ENCODE measurements around the gene GNB1.

Gene GNB1

GRCh38 chr1:1827089-1827848, 63.6 kb downstream of the GNB1 start:
- H2BK15ac ChIP-seq (replicated peaks; ENCODE audit: low read depth), result no peak overlapping the region
- H3K79me1 ChIP-seq (ENCODE audit: low read length), result peaks cover 14% of the 10 kb centered on the region
- no peak overlapping the region for H3K27ac ChIP-seq (ENCODE audit: low read depth, low read length)
- no peak overlapping the region for H4K5ac ChIP-seq (ENCODE audit: low read length)
- H3K4me2 ChIP-seq (ENCODE audit: low read length), result no peak overlapping the region
- H2BK120ac ChIP-seq (ENCODE audit: low read depth, low read length), result no peak overlapping the region
- peaks cover 26% of the 10 kb centered on the region for H3K79me2 ChIP-seq (ENCODE audit: control insufficient read depth, insufficient read depth, low read length)
- peaks cover 2% of the 10 kb centered on the region for H3K36me3 ChIP-seq (ENCODE audit: control insufficient read depth, insufficient read depth, low read length)
- H4K8ac ChIP-seq (ENCODE audit: low read depth, low read length), result no peak overlapping the region
- no peaks in the 10 kb centered on the region for H3K27me3 ChIP-seq (ENCODE audit: insufficient read depth, low read length, poor library complexity)
- H3K23ac ChIP-seq (ENCODE audit: low read length), result no peak overlapping the region
- no peak overlapping the region for H2AK5ac ChIP-seq (ENCODE audit: low read length)
- no peak overlapping the region for H3K4me3 ChIP-seq (ENCODE audit: low read length)
- DNase-seq, result peak; percentile 29
- peaks cover 3% of the 10 kb centered on the region for H3K4me1 ChIP-seq (ENCODE audit: control insufficient read depth, low read depth, low read length)
- no peak overlapping the region for H2BK5ac ChIP-seq (ENCODE audit: low read length)
- H3K18ac ChIP-seq (ENCODE audit: low read length), result no peak overlapping the region
- no peak overlapping the region for H3K56ac ChIP-seq (ENCODE audit: low read length)
- WGBS (ENCODE audit: extremely low coverage, insufficient coverage, low lambda C conversion rate), result no CpG with 5 or more reads among the region's 14 CpGs
- no peak overlapping the region for H3K9ac ChIP-seq (ENCODE audit: low read length)
- no peak overlapping the region for H3K4ac ChIP-seq (ENCODE audit: low read depth, low read length)

GRCh38 chr1:1826356-1827088, 64.4 kb downstream of the GNB1 start:
- Histone ChIP-seq H3K4me1 (ENCODE audit: control insufficient read depth, low read depth, low read length) (peaks cover 3% of the 10 kb centered on the region), H3K4me2 (ENCODE audit: low read length) (no peak overlapping the region), H3K27ac (ENCODE audit: low read depth, low read length) (no peak overlapping the region), H3K56ac (ENCODE audit: low read length) (no peak overlapping the region), H2BK5ac (ENCODE audit: low read length) (no peak overlapping the region), H3K79me1 (ENCODE audit: low read length) (peaks cover 12% of the 10 kb centered on the region), H3K27me3 (ENCODE audit: insufficient read depth, low read length, poor library complexity) (no peaks in the 10 kb centered on the region), H3K4ac (ENCODE audit: low read depth, low read length) (no peak overlapping the region), H2AK5ac (ENCODE audit: low read length) (no peak overlapping the region), H3K23ac (ENCODE audit: low read length) (no peak overlapping the region), H3K4me3 (ENCODE audit: low read length) (no peak overlapping the region), H3K18ac (ENCODE audit: low read length) (no peak overlapping the region), H2BK15ac (replicated peaks; ENCODE audit: low read depth) (no peak overlapping the region), H2BK120ac (ENCODE audit: low read depth, low read length) (no peak overlapping the region), H4K8ac (ENCODE audit: low read depth, low read length) (no peak overlapping the region), H3K9ac (ENCODE audit: low read length) (no peak overlapping the region), H3K36me3 (ENCODE audit: control insufficient read depth, insufficient read depth, low read length) (peaks cover 2% of the 10 kb centered on the region), H4K5ac (ENCODE audit: low read length) (no peak overlapping the region), H3K79me2 (ENCODE audit: control insufficient read depth, insufficient read depth, low read length) (peaks cover 22% of the 10 kb centered on the region)
- no CpG with 5 or more reads among the region's 9 CpGs for WGBS (ENCODE audit: extremely low coverage, insufficient coverage, low lambda C conversion rate)
- no peak for DNase-seq

- Histone ChIP-seq H3K4me2 (ENCODE audit: low read length) (no peak overlapping the region), H3K79me2 (ENCODE audit: control insufficient read depth, insufficient read depth, low read length) (peaks cover 21% of the 10 kb centered on the region), H2BK120ac (ENCODE audit: low read depth, low read length) (no peak overlapping the region), H3K4me1 (ENCODE audit: control insufficient read depth, low read depth, low read length) (peaks cover 3% of the 10 kb centered on the region), H3K27ac (ENCODE audit: low read depth, low read length) (no peak overlapping the region), H4K8ac (ENCODE audit: low read depth, low read length) (no peak overlapping the region), H2BK5ac (ENCODE audit: low read length) (no peak overlapping the region), H4K5ac (ENCODE audit: low read length) (no peak overlapping the region), H3K36me3 (ENCODE audit: control insufficient read depth, insufficient read depth, low read length) (peaks cover 2% of the 10 kb centered on the region), H3K27me3 (ENCODE audit: insufficient read depth, low read length, poor library complexity) (no peaks in the 10 kb centered on the region), H3K9ac (ENCODE audit: low read length) (no peak overlapping the region), H3K56ac (ENCODE audit: low read length) (no peak overlapping the region), H3K4me3 (ENCODE audit: low read length) (no peak overlapping the region), H3K4ac (ENCODE audit: low read depth, low read length) (no peak overlapping the region), H2AK5ac (ENCODE audit: low read length) (no peak overlapping the region), H2BK15ac (replicated peaks; ENCODE audit: low read depth) (no peak overlapping the region), H3K23ac (ENCODE audit: low read length) (no peak overlapping the region), H3K79me1 (ENCODE audit: low read length) (peaks cover 15% of the 10 kb centered on the region), H3K18ac (ENCODE audit: low read length) (no peak overlapping the region)
- WGBS (ENCODE audit: extremely low coverage, insufficient coverage, low lambda C conversion rate), result no CpG with 5 or more reads among the region's 5 CpGs
- no peak for DNase-seq
These were observed 65.7 kb downstream of the GNB1 start for GRCh38 chr1:1825217-1825616.

- Histone ChIP-seq H3K36me3 (ENCODE audit: control insufficient read depth, insufficient read depth, low read length) (peaks cover 13% of the 10 kb centered on the region), H2AK5ac (ENCODE audit: low read length) (no peak overlapping the region), H3K79me1 (ENCODE audit: low read length) (peaks cover 15% of the 10 kb centered on the region), H4K8ac (ENCODE audit: low read depth, low read length) (no peak overlapping the region), H3K4me2 (ENCODE audit: low read length) (no peak overlapping the region), H2BK120ac (ENCODE audit: low read depth, low read length) (no peak overlapping the region), H2BK5ac (ENCODE audit: low read length) (no peak overlapping the region), H3K4me3 (ENCODE audit: low read length) (no peak overlapping the region), H2BK15ac (replicated peaks; ENCODE audit: low read depth) (no peak overlapping the region), H3K79me2 (ENCODE audit: control insufficient read depth, insufficient read depth, low read length) (peaks cover 11% of the 10 kb centered on the region), H3K27ac (ENCODE audit: low read depth, low read length) (no peak overlapping the region), H3K56ac (ENCODE audit: low read length) (no peak overlapping the region), H3K27me3 (ENCODE audit: insufficient read depth, low read length, poor library complexity) (no peaks in the 10 kb centered on the region), H3K4ac (ENCODE audit: low read depth, low read length) (no peak overlapping the region), H3K23ac (ENCODE audit: low read length) (no peak overlapping the region), H3K9ac (ENCODE audit: low read length) (no peak overlapping the region), H4K5ac (ENCODE audit: low read length) (no peak overlapping the region), H3K18ac (ENCODE audit: low read length) (no peak overlapping the region), H3K4me1 (ENCODE audit: control insufficient read depth, low read depth, low read length) (no peaks in the 10 kb centered on the region)
- DNase-seq, result no peak
- WGBS (ENCODE audit: extremely low coverage, insufficient coverage, low lambda C conversion rate), result no CpG with 5 or more reads among the region's 6 CpGs
These were observed 71.1 kb downstream of the GNB1 start for GRCh38 chr1:1819762-1820161.

- H3K23ac ChIP-seq (ENCODE audit: low read length), result no peak overlapping the region
- H3K27ac ChIP-seq (ENCODE audit: low read depth, low read length), result no peak overlapping the region
- no peak overlapping the region for H3K18ac ChIP-seq (ENCODE audit: low read length)
- DNase-seq, result no peak
- WGBS (ENCODE audit: extremely low coverage, insufficient coverage, low lambda C conversion rate), result no CpG with 5 or more reads among the region's 3 CpGs
- no peak overlapping the region for H2BK15ac ChIP-seq (replicated peaks; ENCODE audit: low read depth)
- H3K4ac ChIP-seq (ENCODE audit: low read depth, low read length), result no peak overlapping the region
- H3K4me2 ChIP-seq (ENCODE audit: low read length), result no peak overlapping the region
- no peak overlapping the region for H2BK5ac ChIP-seq (ENCODE audit: low read length)
- H2AK5ac ChIP-seq (ENCODE audit: low read length), result no peak overlapping the region
- H3K9ac ChIP-seq (ENCODE audit: low read length), result no peak overlapping the region
- no peaks in the 10 kb centered on the region for H3K27me3 ChIP-seq (ENCODE audit: insufficient read depth, low read length, poor library complexity)
- no peak overlapping the region for H2BK120ac ChIP-seq (ENCODE audit: low read depth, low read length)
- no peak overlapping the region for H4K5ac ChIP-seq (ENCODE audit: low read length)
- no peak overlapping the region for H3K4me3 ChIP-seq (ENCODE audit: low read length)
- peaks cover 11% of the 10 kb centered on the region for H3K79me2 ChIP-seq (ENCODE audit: control insufficient read depth, insufficient read depth, low read length)
- peaks cover 19% of the 10 kb centered on the region for H3K79me1 ChIP-seq (ENCODE audit: low read length)
- H4K8ac ChIP-seq (ENCODE audit: low read depth, low read length), result no peak overlapping the region
- peaks cover 17% of the 10 kb centered on the region for H3K36me3 ChIP-seq (ENCODE audit: control insufficient read depth, insufficient read depth, low read length)
- H3K4me1 ChIP-seq (ENCODE audit: control insufficient read depth, low read depth, low read length), result no peaks in the 10 kb centered on the region
- H3K56ac ChIP-seq (ENCODE audit: low read length), result no peak overlapping the region
These were observed 73.7 kb downstream of the GNB1 start for GRCh38 chr1:1817221-1817620.
